GM18505 (cell line): ENCODE data around the gene YPEL2.
"Not testable (repeated sequence)": the region's sequence is repeated elsewhere in the genome, so short reads cannot be mapped to it uniquely, and the experiment has no call there.

Experiments
- ATAC-seq: cut with Tn5 transposase; IDR thresholded peaks from one replicate; pipeline ENCODE4 v1.9.1; 2021; ENCODE audit not compliant: unreplicated experiment
- POLR2A ChIP-seq: IDR thresholded peaks from 4 replicates; pipeline ENCODE4 v1.6.1; 2011; ENCODE audit warnings: borderline replicate concordance; ENCODE audit not compliant: insufficient read depth, insufficient read length; ENCODE audit errors: extremely low read depth

The YPEL2 gene

DNA sequence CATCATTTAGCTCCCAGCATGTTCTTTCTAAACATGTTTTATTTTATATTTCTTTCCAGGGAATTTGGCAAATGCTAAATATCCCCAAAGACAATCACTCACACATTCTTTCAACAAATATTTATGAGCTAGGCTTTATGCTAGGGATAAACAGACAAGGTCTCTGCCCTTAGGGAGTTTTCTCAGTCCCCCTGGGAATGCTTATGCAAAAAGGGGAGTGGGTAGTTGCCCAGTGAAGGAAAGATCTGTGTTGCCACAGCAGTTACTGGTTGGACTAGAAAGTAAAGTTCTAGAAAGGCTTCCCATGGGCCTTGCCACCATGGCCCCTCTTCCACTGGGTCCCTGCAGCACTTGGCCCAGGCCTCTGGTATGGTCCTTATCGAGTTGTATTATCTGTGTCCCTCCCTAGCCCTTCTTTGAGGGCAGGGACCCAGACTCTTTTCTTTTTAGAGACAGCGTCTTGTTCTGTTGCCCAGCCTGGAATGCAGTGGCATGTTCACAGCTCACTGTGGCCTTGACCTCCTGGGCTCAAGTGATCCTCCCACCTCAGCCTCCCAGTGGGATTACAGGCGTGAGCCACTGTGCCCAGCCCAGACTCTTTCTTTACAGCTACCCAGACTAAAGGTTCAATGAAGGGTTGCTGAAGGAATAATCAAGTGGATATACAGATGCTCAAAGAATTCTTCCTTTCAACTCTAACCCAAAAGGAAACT lies 78.0 kb downstream of the YPEL2 start:
- TF ChIP-seq POLR2A: no peak
- no peak for ATAC-seq

GRCh38 chr17:59410049-59410437 lies 78.6 kb downstream of the YPEL2 start:
- ATAC-seq: no peak
- TF ChIP-seq POLR2A: no peak

DNA sequence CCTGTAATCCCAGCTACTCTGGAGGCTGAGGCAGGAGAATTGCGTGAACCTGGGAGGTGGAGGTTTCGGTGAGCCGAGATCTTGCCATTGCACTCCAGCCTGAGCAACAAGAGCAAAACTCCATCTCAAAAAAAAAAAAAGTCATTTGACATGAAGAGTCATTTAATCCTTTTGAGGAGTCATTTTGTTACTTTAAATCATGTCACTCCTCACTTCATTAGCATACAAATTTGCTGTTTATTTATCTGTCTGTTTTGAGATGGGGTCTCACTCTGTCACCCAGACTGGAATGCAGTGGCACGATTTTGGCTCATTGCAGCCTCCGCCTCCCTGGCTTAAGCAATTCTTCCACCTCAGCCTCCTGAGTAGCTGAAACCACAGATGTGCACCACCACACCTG lies 81.0 kb downstream of the YPEL2 start:
- not testable (repeated sequence) for ATAC-seq

DNA sequence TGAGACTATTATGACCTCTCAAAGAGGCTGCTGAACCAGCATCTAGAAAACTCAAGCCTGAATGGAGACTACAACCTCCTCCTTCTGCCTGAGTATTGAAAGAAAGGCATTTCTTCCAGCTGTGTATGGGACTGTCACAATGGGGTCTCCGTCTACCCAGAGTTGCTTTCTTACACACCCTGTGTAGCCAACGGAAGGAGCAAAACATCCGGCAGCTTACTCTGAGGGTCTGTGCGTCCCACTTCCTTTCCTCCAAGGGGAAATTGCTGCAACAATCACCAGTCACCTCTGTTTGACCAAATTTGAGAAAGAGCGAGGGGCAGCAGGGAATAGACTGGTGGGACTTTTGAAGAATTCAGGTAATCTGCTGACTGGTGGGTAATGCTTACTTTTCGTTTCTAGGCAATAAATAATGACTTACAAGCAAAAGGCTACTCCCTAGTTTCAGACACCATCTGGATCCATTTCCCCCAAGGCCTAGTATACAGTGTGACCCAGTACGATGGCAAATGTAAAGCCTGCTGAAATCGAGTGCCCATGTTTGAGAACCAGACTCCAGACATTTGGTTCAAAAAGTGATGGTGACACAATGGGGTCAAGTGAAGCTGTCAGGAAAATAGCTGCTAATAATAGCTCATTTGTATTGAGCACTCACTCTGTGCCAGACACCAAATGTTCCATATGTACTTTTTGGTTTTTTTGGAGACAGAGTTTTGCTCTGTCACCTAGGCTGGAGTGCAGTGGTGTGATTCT lies 81.7 kb downstream of the YPEL2 start:
- TF ChIP-seq POLR2A: no peak
- ATAC-seq: no peak

DNA sequence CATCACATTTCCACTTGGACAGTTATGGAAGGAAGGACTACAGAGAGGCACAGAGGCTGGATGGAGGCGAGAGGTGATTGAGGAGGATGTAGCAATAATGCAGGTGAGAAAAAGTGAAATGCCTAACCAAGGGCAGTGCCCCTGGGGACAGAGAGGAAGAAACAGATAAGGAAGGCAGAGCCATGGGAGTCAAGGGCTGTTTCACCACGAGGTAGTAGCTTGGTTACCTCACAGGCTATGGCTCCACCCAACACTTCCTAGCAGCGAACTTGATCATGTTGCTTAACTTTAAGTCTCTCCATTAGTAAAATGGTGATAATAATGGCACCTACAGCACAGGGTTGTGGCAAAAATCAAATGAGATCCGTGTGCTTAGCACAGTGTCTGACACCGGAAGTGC lies 83.9 kb downstream of the YPEL2 start:
- no peak for ATAC-seq
- no peak for TF ChIP-seq POLR2A

DNA sequence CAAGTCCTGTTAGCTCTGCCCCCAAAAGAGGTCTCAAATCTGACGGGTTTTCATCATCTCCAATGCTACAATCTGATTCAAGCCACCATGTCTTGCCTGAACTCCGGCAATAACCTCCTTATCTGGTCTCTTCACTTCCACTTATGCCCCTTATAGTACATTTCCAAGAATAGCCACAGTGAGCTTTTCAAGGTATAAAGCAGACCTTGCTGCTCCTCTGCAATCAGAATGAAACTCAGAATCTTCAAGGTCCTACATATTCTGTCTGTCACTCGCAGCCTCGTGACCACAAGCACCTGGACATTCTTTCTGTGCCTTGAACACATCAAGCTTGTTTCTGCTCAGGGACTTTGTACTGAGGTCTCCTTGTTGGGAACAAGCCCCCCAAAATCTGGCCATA lies 84.7 kb downstream of the YPEL2 start:
- TF ChIP-seq POLR2A: no peak
- ATAC-seq: no peak

- no peak for ATAC-seq
- TF ChIP-seq POLR2A: no peak
Observed at GRCh38 chr17:59417452-59417851, 86.0 kb downstream of the YPEL2 start.

- no peak for ATAC-seq
- no peak for TF ChIP-seq POLR2A
Observed at GRCh38 chr17:59418732-59419166, 87.3 kb downstream of the YPEL2 start.

DNA sequence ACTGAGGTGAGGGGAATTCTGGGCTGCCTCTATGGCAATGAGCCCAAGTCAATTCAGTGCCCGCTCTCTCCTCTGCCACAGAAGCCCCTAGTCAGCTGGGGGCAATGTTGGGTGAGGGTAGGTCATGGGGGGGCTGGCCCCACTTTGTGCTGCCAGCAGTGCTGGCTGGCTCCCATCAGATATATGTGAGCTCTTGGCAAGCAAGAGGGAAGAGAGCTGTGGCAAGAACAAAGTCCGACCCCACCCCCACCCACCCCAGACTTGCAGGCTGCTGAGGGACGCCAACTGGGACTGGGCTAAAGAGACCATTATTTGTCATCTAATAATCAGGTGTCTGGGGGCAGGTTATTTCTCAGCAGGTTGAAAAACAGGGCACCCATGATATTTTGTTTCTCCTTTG lies 89.4 kb downstream of the YPEL2 start:
- ATAC-seq: no peak

DNA sequence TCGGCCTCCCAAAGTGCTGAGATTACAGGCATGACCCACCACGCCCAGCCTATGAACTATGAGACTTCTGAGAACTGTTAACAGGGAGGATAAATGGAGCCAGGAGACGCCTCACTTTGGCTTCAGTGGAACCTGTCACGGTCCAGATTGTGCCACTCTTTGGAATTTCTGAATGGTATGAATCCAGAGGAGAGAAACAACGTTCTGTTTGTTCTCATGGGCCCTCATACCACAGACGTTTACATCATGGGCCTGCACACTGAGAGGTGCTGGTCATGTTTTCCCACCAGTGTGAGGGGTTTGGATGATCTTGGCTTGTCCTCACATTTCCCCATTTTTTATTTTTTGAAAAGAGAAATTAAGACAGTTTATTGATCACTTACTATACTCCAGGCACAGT lies 90.3 kb downstream of the YPEL2 start:
- ATAC-seq: no peak
- no peak for TF ChIP-seq POLR2A

More for the DNA sequence above, 89.4 kb downstream of the YPEL2 start:
- TF ChIP-seq POLR2A: no peak

DNA sequence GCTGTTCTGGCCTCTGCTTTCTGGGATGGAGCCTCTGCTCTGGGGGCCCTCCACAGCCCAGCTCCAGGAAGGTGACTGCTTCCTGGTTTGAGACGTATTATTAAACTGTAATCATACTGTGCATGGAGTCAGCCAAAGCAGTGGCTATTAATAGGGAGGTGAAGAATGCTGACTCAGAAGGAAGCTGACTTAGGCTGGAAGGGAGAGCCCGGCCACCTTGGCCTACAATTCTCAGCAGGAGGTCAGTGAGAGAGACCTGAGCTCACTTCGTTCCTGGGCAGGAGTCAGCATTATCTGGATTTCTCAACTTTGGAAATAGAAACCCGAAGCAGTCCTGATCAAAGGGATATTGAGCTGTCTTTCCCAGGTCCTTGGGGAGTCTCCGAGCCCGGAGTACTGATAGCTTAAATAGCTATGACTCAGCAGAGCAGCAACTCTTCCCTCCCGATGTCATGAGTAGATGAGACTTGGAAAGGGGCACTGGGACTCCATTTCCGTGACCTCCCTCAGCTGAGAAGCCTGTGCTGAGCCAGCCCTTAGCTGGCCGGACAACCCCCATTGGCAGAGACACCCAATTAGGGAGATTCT lies 91.8 kb downstream of the YPEL2 start:
- ATAC-seq: no peak
- no peak for TF ChIP-seq POLR2A

- no peak for ATAC-seq
- no peak for TF ChIP-seq POLR2A
Observed at GRCh38 chr17:59423903-59424302, 92.4 kb downstream of the YPEL2 start.

DNA sequence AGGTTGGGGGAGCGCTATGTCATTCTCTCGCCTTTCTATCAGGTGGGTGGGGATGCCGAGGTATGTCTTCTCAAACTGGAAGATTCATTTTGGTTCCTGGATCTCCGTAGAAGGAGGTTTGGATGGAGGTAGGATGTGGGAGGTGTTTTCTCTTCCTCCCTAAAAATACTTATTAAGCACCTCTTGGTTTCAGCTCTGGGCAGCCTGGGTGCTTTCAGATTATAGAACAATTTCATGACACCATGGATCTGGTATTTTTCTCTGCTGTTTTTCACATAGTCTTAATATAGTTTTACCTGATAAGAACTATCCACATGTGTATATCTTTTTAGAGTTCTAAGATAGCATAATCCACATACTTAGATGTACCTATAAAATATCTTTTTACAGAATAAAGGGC lies 92.9 kb downstream of the YPEL2 start:
- TF ChIP-seq POLR2A: no peak
- no peak for ATAC-seq
